Transverse colon (tissue), 4 donors: ENCODE data around the gene AKT1. TPM values are rescaled to one million over a fixed set of nuclear protein-coding genes. Genes with fewer than 3 reads are reported as not detected.

Source experiments
- DNase-seq: peaks from one replicate; pipeline ENCODE4 v3.0.0-alpha.2; 2019
- H3K27ac ChIP-seq, 4 donors: fragments of 200-600 bp; sonication (generic); 2 replicates each; pipeline ENCODE4 v1.5.1; 2016 to 2018; ENCODE audit warnings: inconsistent platforms in 4 of 4
- H3K27me3 ChIP-seq: fragments of 200-600 bp; sonication (generic); 2 replicates; pipeline ENCODE4 v1.5.1; 2017; ENCODE audit warnings: inconsistent platforms
- H3K36me3 ChIP-seq, 4 donors: fragments of 200-600 bp; sonication (generic); 2 replicates each; pipeline ENCODE4 v1.5.1; 2017 to 2019; ENCODE audit warnings: inconsistent platforms in 4 of 4
- H3K4me1 ChIP-seq, 4 donors: fragments of 200-600 bp; sonication (generic); 2 replicates each; pipeline ENCODE4 v1.5.1; 2017 to 2020; ENCODE audit warnings: inconsistent platforms in 4 of 4
- H3K4me3 ChIP-seq, 4 donors: fragments of 200-600 bp; sonication (generic); 1 replicate in 1 of 4; 2 replicates in 3 of 4; pipeline versions ENCODE4 v1.5.1 to v1.6.1; 2017 to 2019; ENCODE audit warnings: inconsistent platforms in 4 of 4
- H3K9me3 ChIP-seq, 2 donors: fragments of 200-600 bp; sonication (generic); 2 replicates each; pipeline ENCODE4 v1.5.1; 2017 to 2019; ENCODE audit warnings: inconsistent platforms in 2 of 2
- CTCF ChIP-seq, 5 experiments: fragments of 200-600 bp in 3 of 5; fragments of 450-650 bp in 2 of 5; sonication (generic) in 3 of 5; IDR thresholded peaks; 1 replicate in 2 of 5; 2 replicates in 3 of 5; pipeline ENCODE4 v1.5.1; 2016 to 2017; ENCODE audit warnings: antibody characterized with exemption in 5 of 5, inconsistent platforms in 3 of 5, mild to moderate bottlenecking in 2 of 5, moderate library complexity in 1 of 5
- EP300 ChIP-seq: sonication (generic); formaldehyde crosslinking; IDR thresholded peaks from one replicate; pipeline ENCODE4 v1.6.1; 2017; ENCODE audit warnings: antibody characterized with exemption, low read depth
- POLR2A ChIP-seq: fragments of 450-650 bp; IDR thresholded peaks from one replicate; pipeline ENCODE4 v1.6.1; 2016; ENCODE audit warnings: antibody characterized with exemption, mild to moderate bottlenecking, moderate library complexity
- POLR2AphosphoS5 ChIP-seq, 3 donors: sonication (generic); formaldehyde crosslinking; IDR thresholded peaks; one replicate each; pipeline ENCODE4 v1.6.1; 2016; ENCODE audit warnings: antibody characterized with exemption in 3 of 3
- WGBS, 2 donors: methylation state at CpG; one replicate each; pipeline ENCODE4 v1.1.5; 2018; ENCODE audit warnings: low coverage in 1 of 2; 5-methylcytosine and 5-hydroxymethylcytosine counted together
- in situ Hi-C, 4 donors: fragments of 200-750 bp; cut with MboI; loops; one replicate each; pipeline versions ENCODE4 v1.15.0 to v1.15.1; 2017; ENCODE audit warnings: low sequenced_read_pairs in 3 of 4, low pct_ligation_motif_present in 1 of 4, low pct_unique_long_range_greater_than_20kb in 1 of 4
- intact Hi-C: fragments of 100-400 bp; cut with DNase I; formaldehyde crosslinking; loops from one replicate; pipeline ENCODE4 v1.15.1; 2023; ENCODE audit warnings: low total_unique reads
- total RNA-seq, 4 donors: library from RNA; depleted of rRNA; stranded (reverse); fragments of >200 nt; gene quantifications; one replicate each; pipeline ENCODE4 v1.1.0, GENCODE V29; 2016

Gene AKT1
- total RNA-seq, 4 donors from 2014 or later = 85.4 to 310 (median 136) TPM

- 77% methylated on average over 39 of the region's 45 CpGs; no CpG with 5 or more reads in 1 of the 2 donors for WGBS, 2 donors
- peak overlapping the region; percentile 90 to 94 (median 91) for H3K27ac ChIP-seq
- no peaks in the 10 kb centered on the region for H3K36me3 ChIP-seq
- DNase-seq = no peak
- H3K4me3 ChIP-seq = peak overlapping the region; percentile 58 to 76 (median 62)
- no peaks in the 10 kb centered on the region for H3K27me3 ChIP-seq
- in situ Hi-C loops = no loop called here
- intact Hi-C loops = no loop called here
- no peaks in the 10 kb centered on the region for H3K9me3 ChIP-seq
- peaks cover 9 to 38% (median 23%) of the 10 kb centered on the region in 4 donors for H3K4me1 ChIP-seq
- no peak for TF ChIP-seq POLR2A
- no peak for TF ChIP-seq EP300
- TF ChIP-seq CTCF (IDR thresholded peaks at IDR 0.05) = no peak
- no peak for TF ChIP-seq POLR2AphosphoS5 (IDR thresholded peaks at IDR 0.05)
These were observed 6.2 kb upstream of the AKT1 start for GRCh38 chr14:104801520-104802393.

- 2% methylated on average over 73 of the region's 105 CpGs; no CpG with 5 or more reads in 1 of the 2 donors for WGBS, 2 donors
- intact Hi-C loops (no loop called here), in situ Hi-C loops (no loop called here)
- TF ChIP-seq EP300 (no peak), POLR2A (peak; percentile 62), CTCF (IDR thresholded peaks at IDR 0.05) (peak in 1 of 5 experiments; percentile 23), POLR2AphosphoS5 (IDR thresholded peaks at IDR 0.05) (peak; percentile 56 to 75 (median 70))
- peak; percentile 91 for DNase-seq
- Histone ChIP-seq H3K27ac (peak within 1 kb of the TSS; percentile 90 to 94 (median 91)), H3K9me3 (no peaks in the 10 kb centered on the region), H3K4me1 (peaks cover 15 to 43% (median 29%) of the 10 kb centered on the region in 4 donors), H3K36me3 (no peaks in the 10 kb centered on the region), H3K27me3 (no peaks in the 10 kb centered on the region), H3K4me3 (peak within 1 kb of the TSS; percentile 58 to 76 (median 62))
These were observed 5.4 kb upstream of the AKT1 start, which contains the start of gene ZBTB42 for GRCh38 chr14:104800771-104801519. ZBTB42 (plus strand) TSS chr14:104801101; CDS start chr14:104801198, 97 bp downstream.

GRCh38 chr14:104800015-104800770 is 4.6 kb upstream of the AKT1 start:
- intact Hi-C loops = no loop called here
- WGBS, 2 donors = 6% methylated on average over 15 of the region's 83 CpGs; no CpG with 5 or more reads in 1 of the 2 donors
- Histone ChIP-seq H3K4me3 (peak overlapping the region; percentile 41 to 64 (median 58)), H3K27ac (peak overlapping the region; percentile 90 to 94 (median 91)), H3K36me3 (no peaks in the 10 kb centered on the region), H3K9me3 (no peaks in the 10 kb centered on the region), H3K27me3 (no peaks in the 10 kb centered on the region), H3K4me1 (peaks cover 16 to 45% (median 31%) of the 10 kb centered on the region in 4 donors)
- peak; percentile 92 for DNase-seq
- peak; percentile 45 to 74 (median 54) for TF ChIP-seq CTCF (IDR thresholded peaks at IDR 0.05)
- TF ChIP-seq EP300 = no peak
- TF ChIP-seq POLR2AphosphoS5 (IDR thresholded peaks at IDR 0.05) = peak; percentile 46 to 74 (median 61)
- peak; percentile 31 for TF ChIP-seq POLR2A
- in situ Hi-C loops = no loop called here
